Activated CD8-positive, alpha-beta memory T cell treated with anti-CD3 and anti-CD28 coated beads, Interleukin-2, amount 50 U/mL, for 24 hours (primary cell): ENCODE data around the gene NPY4R2.
"Not testable (repeated sequence)": the region's sequence is repeated elsewhere in the genome, so short reads cannot be mapped to it uniquely, and the experiment has no call there.

Source experiments
- DNase-seq: peaks from one replicate; pipeline ENCODE4 v3.0.0-alpha.2; 2020; ENCODE audit errors: extremely low read depth

Gene NPY4R2

GRCh38 chr10:47918475-47918874 is at the start of gene NPY4R2:
Gene NPY4R2 (plus strand): TSS chr10:47918662. CDS start chr10:47921988, 3,326 bp downstream.
- DNase-seq = not testable (repeated sequence)

- not testable (repeated sequence) for DNase-seq
Measured at GRCh38 chr10:47870887-47871286, 47.6 kb upstream of the NPY4R2 start.

GRCh38 chr10:47871485-47872180 is 46.8 kb upstream of the NPY4R2 start:
- DNase-seq = not testable (repeated sequence)

GRCh38 chr10:47872236-47872635 is 46.2 kb upstream of the NPY4R2 start:
- not testable (repeated sequence) for DNase-seq

GRCh38 chr10:47884239-47884638 is 34.2 kb upstream of the NPY4R2 start:
- not testable (repeated sequence) for DNase-seq

- DNase-seq = not testable (repeated sequence)
Measured at GRCh38 chr10:47884934-47885333, 33.5 kb upstream of the NPY4R2 start.

- DNase-seq = not testable (repeated sequence)
Measured at GRCh38 chr10:47886356-47886755, 32.1 kb upstream of the NPY4R2 start.

- not testable (repeated sequence) for DNase-seq
Measured at GRCh38 chr10:47886827-47887226, 31.6 kb upstream of the NPY4R2 start.

- DNase-seq = not testable (repeated sequence)
Measured at GRCh38 chr10:47890737-47891136, 27.7 kb upstream of the NPY4R2 start.

- DNase-seq = not testable (repeated sequence)
Measured at GRCh38 chr10:47892494-47893261, 25.8 kb upstream of the NPY4R2 start.

GRCh38 chr10:47894571-47894970 is 23.9 kb upstream of the NPY4R2 start:
- DNase-seq = not testable (repeated sequence)

GRCh38 chr10:47897813-47898212 is 20.6 kb upstream of the NPY4R2 start:
- DNase-seq = not testable (repeated sequence)

- DNase-seq = not testable (repeated sequence)
Measured at GRCh38 chr10:47909333-47909732, 9.1 kb upstream of the NPY4R2 start.

- DNase-seq = not testable (repeated sequence)
Measured at GRCh38 chr10:47910486-47910885, 8.0 kb upstream of the NPY4R2 start.

- not testable (repeated sequence) for DNase-seq
Measured at GRCh38 chr10:47914052-47914451, 4.4 kb upstream of the NPY4R2 start.

GRCh38 chr10:47915849-47916548 is 2.5 kb upstream of the NPY4R2 start:
- DNase-seq = not testable (repeated sequence)

GRCh38 chr10:47920610-47921009 is 2.1 kb downstream of the NPY4R2 start:
- not testable (repeated sequence) for DNase-seq

GRCh38 chr10:47922503-47922902 is 4.0 kb downstream of the NPY4R2 start:
- DNase-seq = not testable (repeated sequence)

GRCh38 chr10:47924628-47925027 is 6.2 kb downstream of the NPY4R2 start:
- DNase-seq = not testable (repeated sequence)

- DNase-seq = not testable (repeated sequence)
Measured at GRCh38 chr10:47927147-47927916, 8.9 kb downstream of the NPY4R2 start.

GRCh38 chr10:47928225-47928624 is 9.8 kb downstream of the NPY4R2 start:
- DNase-seq = not testable (repeated sequence)
